Measurements from ENCODE around the gene TTC7B. TPM values are rescaled to one million over a fixed set of nuclear protein-coding genes. Genes with fewer than 3 reads are reported as not detected.

Gene TTC7B
- total and polyA plus RNA-seq, 2 of the 13 experiments (the other 11 are each of a cell fraction or from before 2014, with no cell fraction given) = 1.3 to 3.2 TPM

- Histone ChIP-seq H3K4me1 (ENCODE audit: insufficient read depth, low read length) (no peaks in the 10 kb centered on the region), H3K27me3 (ENCODE audit: control insufficient read depth in 1 of 2, insufficient read depth in 2 of 2, low read length in 2 of 2) (no peaks in the 10 kb centered on the region), H3K9me3 (ENCODE audit: low read length) (no peaks in the 10 kb centered on the region), H3K4me2 (ENCODE audit: low read depth, low read length) (no peak overlapping the region), H4K20me1 (ENCODE audit: insufficient read depth, low read length) (no peaks in the 10 kb centered on the region), H3K36me3 (replicated peaks in 1 of 2; ENCODE audit: control insufficient read depth in 1 of 2, insufficient read depth in 2 of 2, low read length in 2 of 2) (no peaks in the 10 kb centered on the region), H3K79me2 (ENCODE audit: insufficient read depth, low read length) (no peaks in the 10 kb centered on the region), H2AFZ (ENCODE audit: low read length) (no peak overlapping the region), H3K27ac (ENCODE audit: extremely low read length, insufficient read depth, low read length) (no peak overlapping the region), H3K4me3 (replicated peaks in 1 of 3; ENCODE audit: insufficient read depth in 1 of 3, low read depth in 2 of 3, low read length in 3 of 3) (no peak overlapping the region), H3K9ac (ENCODE audit: insufficient read depth, low read depth, low read length) (no peak overlapping the region)
- in situ Hi-C loops (cut with HindIII; ENCODE audit: extremely low pct_ligation_motif_present, low pct_unique_long_range_greater_than_20kb) = no loop called here
- ATAC-seq = no peak
- no TSS peak for BruUV-seq (replicated peaks)
- no peak for FAIRE-seq
- no peak for DNase-seq (ENCODE audit: low spot score)
- ChIA-PET CTCF (ENCODE audit: low intra/inter-chr PET ratio, low total read pairs) (no interaction called here), POLR2A (no interaction called here)
- no peak for TF ChIP-seq KLF11 (CRISPR knock-in tag; IDR thresholded peaks at IDR 0.05)
- no peak for TF ChIP-seq HDAC6 (IDR thresholded peaks at IDR 0.05; ENCODE audit: low read depth, low read length)
- no peak for TF ChIP-seq ZNF543 (CRISPR knock-in tag; IDR thresholded peaks at IDR 0.05)
- no peak for TF ChIP-seq HIVEP1 (CRISPR knock-in tag; IDR thresholded peaks at IDR 0.05)
- TF ChIP-seq SP1 (IDR thresholded peaks at IDR 0.05) = no peak
- no peak for TF ChIP-seq SP1 (CRISPR knock-in tag; IDR thresholded peaks at IDR 0.05)
- no peak for TF ChIP-seq HMG20A (CRISPR knock-in tag; IDR thresholded peaks at IDR 0.05; ENCODE audit: borderline replicate concordance)
- no peak for TF ChIP-seq ZNF737 (CRISPR knock-in tag; IDR thresholded peaks at IDR 0.05; ENCODE audit: borderline replicate concordance)
- TF ChIP-seq, protein P1, sequence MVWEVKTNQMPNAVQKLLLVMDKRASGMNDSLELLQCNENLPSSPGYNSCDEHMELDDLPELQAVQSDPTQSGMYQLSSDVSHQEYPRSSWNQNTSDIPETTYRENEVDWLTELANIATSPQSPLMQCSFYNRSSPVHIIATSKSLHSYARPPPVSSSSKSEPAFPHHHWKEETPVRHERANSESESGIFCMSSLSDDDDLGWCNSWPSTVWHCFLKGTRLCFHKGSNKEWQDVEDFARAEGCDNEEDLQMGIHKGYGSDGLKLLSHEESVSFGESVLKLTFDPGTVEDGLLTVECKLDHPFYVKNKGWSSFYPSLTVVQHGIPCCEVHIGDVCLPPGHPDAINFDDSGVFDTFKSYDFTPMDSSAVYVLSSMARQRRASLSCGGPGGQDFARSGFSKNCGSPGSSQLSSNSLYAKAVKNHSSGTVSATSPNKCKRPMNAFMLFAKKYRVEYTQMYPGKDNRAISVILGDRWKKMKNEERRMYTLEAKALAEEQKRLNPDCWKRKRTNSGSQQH (CRISPR knock-in tag; IDR thresholded peaks at IDR 0.05; ENCODE audit: low read depth) = no peak
- no peak for TF ChIP-seq HMGXB4 (CRISPR knock-in tag; IDR thresholded peaks at IDR 0.05; ENCODE audit: borderline replicate concordance in 1 of 2, low read depth in 1 of 2)
- no peak for TF ChIP-seq KMT2A (CRISPR knock-in tag; IDR thresholded peaks at IDR 0.05)
- TF ChIP-seq CENPBD1 (CRISPR knock-in tag; IDR thresholded peaks at IDR 0.05; ENCODE audit: borderline replicate concordance, low read depth) = no peak
- no peak for TF ChIP-seq GPN1 (CRISPR knock-in tag; IDR thresholded peaks at IDR 0.05; ENCODE audit: borderline replicate concordance)
- 81% methylated on average over 7 of the region's 7 CpGs for WGBS (ENCODE audit: low lambda C conversion rate)
- intact Hi-C loops (cut with micrococcal nuclease; ENCODE audit: unreplicated experiment) = no loop called here
Observed at GRCh38 chr14:90682615-90683014, 133.6 kb downstream of the TTC7B start.
